H1 (cell line): ENCODE data around the gene IQCN. TPM values are rescaled to one million over a fixed set of nuclear protein-coding genes. Genes with fewer than 3 reads are reported as not detected.

Experiments
- CTCF ChIA-PET: fragments of 300-600 bp; sonication (Branson Sonifier 250); formaldehyde crosslinking; loops from one replicate; lab custom pipeline; 2021; ENCODE audit not compliant: partially characterized antibody; lab: Charles Lee
- POLR2A ChIA-PET: fragments of 300-600 bp; sonication (Branson Sonifier 250); formaldehyde crosslinking; loops from one replicate; lab custom pipeline; 2021; ENCODE audit warnings: inconsistent platforms; ENCODE audit not compliant: partially characterized antibody; lab: Charles Lee
- DNase-seq, 2 experiments: peaks; one replicate each; pipeline versions ENCODE4 v3.0.0 to v3.0.0-alpha.2; 2010 to 2022; ENCODE audit warnings: low spot score in 2 of 2, low read depth in 1 of 2, mixed read lengths in 1 of 2
- FAIRE-seq: peaks from 2 replicates; lab custom pipeline; 2011; peaks lifted over from hg19 to GRCh38; lab: Jason Lieb, UNC
- H2AFZ ChIP-seq: 2 replicates; pipeline ENCODE4 v1.8.1; 2012; ENCODE audit warnings: low read length, inconsistent platforms
- H2AK5ac ChIP-seq: 2 replicates; pipeline ENCODE4 v1.6.1; 2013; ENCODE audit warnings: low read depth, low read length
- H2BK120ac ChIP-seq: replicated peaks from 2 replicates; pipeline ENCODE3; 2013; ENCODE audit warnings: low read depth, low read length, inconsistent platforms
- H2BK12ac ChIP-seq: 2 replicates; pipeline ENCODE4 v1.6.1; 2013; ENCODE audit warnings: low read depth, low read length
- H2BK15ac ChIP-seq: 2 replicates; pipeline ENCODE4 v1.6.1; 2013; ENCODE audit warnings: low read length
- H2BK20ac ChIP-seq: 2 replicates; pipeline ENCODE4 v1.6.1; 2013; ENCODE audit warnings: low read length
- H2BK5ac ChIP-seq: 2 replicates; pipeline ENCODE4 v1.6.1; 2013; ENCODE audit warnings: low read depth, low read length
- H3K14ac ChIP-seq: 2 replicates; pipeline ENCODE4 v1.6.1; 2013; ENCODE audit warnings: inconsistent platforms; ENCODE audit not compliant: insufficient read length
- H3K18ac ChIP-seq: 2 replicates; pipeline ENCODE4 v1.6.1; 2013; ENCODE audit warnings: low read length; ENCODE audit errors: extremely low read depth
- H3K23ac ChIP-seq: 2 replicates; pipeline ENCODE4 v1.6.1; 2013; ENCODE audit warnings: inconsistent platforms; ENCODE audit not compliant: insufficient read length
- H3K23me2 ChIP-seq: 2 replicates; pipeline ENCODE4 v1.6.1; 2013; ENCODE audit warnings: low read depth, low read length
- H3K27ac ChIP-seq: 2 replicates; pipeline ENCODE4 v1.6.1; 2011; ENCODE audit warnings: low read depth, low read length, inconsistent platforms
- H3K27me3 ChIP-seq, 4 experiments: replicated peaks in 1 of 4; 1 replicate in 1 of 4; 2 replicates in 3 of 4; pipeline versions ENCODE4 v1.6.1 to v1.8.1; 2011 to 2013; ENCODE audit warnings: low read length in 3 of 4, mild to moderate bottlenecking in 3 of 4, inconsistent platforms in 2 of 4, mixed read lengths in 2 of 4, moderate library complexity in 1 of 4; ENCODE audit not compliant: control insufficient read depth in 3 of 4, insufficient read depth in 3 of 4; ENCODE audit errors: extremely low read depth in 1 of 4
- H3K36me3 ChIP-seq, 4 experiments: 2 replicates each; pipeline versions ENCODE4 v1.6.1 to v1.8.1; 2011 to 2013; ENCODE audit warnings: mild to moderate bottlenecking in 4 of 4, low read length in 3 of 4, moderate library complexity in 2 of 4, control low read depth in 1 of 4, inconsistent platforms in 1 of 4; ENCODE audit not compliant: insufficient read depth in 4 of 4, control insufficient read depth in 2 of 4
- H3K4ac ChIP-seq: replicated peaks from 2 replicates; pipeline ENCODE3; 2013; ENCODE audit warnings: low read length, low read depth, mixed read lengths, inconsistent platforms; ENCODE audit not compliant: insufficient read length
- H3K4me1 ChIP-seq, 4 experiments: replicated peaks in 1 of 4; 1 replicate in 1 of 4; 2 replicates in 3 of 4; pipeline versions ENCODE4 v1.6.1 to v1.8.1; 2011 to 2013; ENCODE audit warnings: low read length in 3 of 4, inconsistent platforms in 2 of 4, mixed read lengths in 1 of 4; ENCODE audit not compliant: insufficient read depth in 4 of 4, control insufficient read depth in 3 of 4
- H3K4me2 ChIP-seq, 2 experiments: 2 replicates each; pipeline versions ENCODE4 v1.6.1 to v1.8.1; 2011 to 2013; ENCODE audit warnings: low read depth in 2 of 2, low read length in 2 of 2, control low read depth in 1 of 2, inconsistent platforms in 1 of 2, mild to moderate bottlenecking in 1 of 2; ENCODE audit not compliant: insufficient read depth in 1 of 2
- H3K4me3 ChIP-seq, 4 experiments: fragments of 200-600, 300-600 bp in 1 of 4; sonication (generic), shearing (Covaris generic), sonication (Bioruptor Twin) in 1 of 4; 2 replicates each; pipeline versions ENCODE4 v1.5.1 to v1.8.1; 2011 to 2016; ENCODE audit warnings: low read length in 4 of 4, low read depth in 3 of 4, control low read depth in 2 of 4, inconsistent platforms in 2 of 4, mild to moderate bottlenecking in 2 of 4, mixed read lengths in 1 of 4, moderate library complexity in 1 of 4; ENCODE audit not compliant: insufficient read depth in 2 of 4; ENCODE audit errors: extremely low read depth in 1 of 4
- H3K56ac ChIP-seq: replicated peaks from 2 replicates; pipeline ENCODE3; 2013; ENCODE audit warnings: low read depth, mild to moderate bottlenecking, mixed read lengths, low read length, inconsistent platforms; ENCODE audit not compliant: insufficient read length
- H3K79me1 ChIP-seq: 2 replicates; pipeline ENCODE4 v1.6.1; 2013; ENCODE audit warnings: low read depth, low read length, control low read depth
- H3K79me2 ChIP-seq, 2 experiments: 2 replicates each; pipeline versions ENCODE4 v1.6.1 to v1.8.1; 2012 to 2013; ENCODE audit warnings: low read length in 2 of 2, mild to moderate bottlenecking in 2 of 2, inconsistent platforms in 1 of 2; ENCODE audit not compliant: insufficient read depth in 2 of 2, control insufficient read depth in 1 of 2
- H3K9ac ChIP-seq, 4 experiments: replicated peaks in 1 of 4; 1 replicate in 1 of 4; 2 replicates in 3 of 4; pipeline versions ENCODE4 v1.6.1 to v1.8.1; 2011 to 2013; ENCODE audit warnings: low read depth in 3 of 4, low read length in 3 of 4, control low read depth in 2 of 4, mild to moderate bottlenecking in 2 of 4, moderate library complexity in 2 of 4, inconsistent platforms in 1 of 4; ENCODE audit errors: extremely low read depth in 1 of 4
- H3K9me3 ChIP-seq, 2 experiments: 2 replicates each; pipeline versions ENCODE4 v1.6.1 to v1.8.1; 2012 to 2013; ENCODE audit warnings: mild to moderate bottlenecking in 2 of 2, moderate library complexity in 2 of 2, control low read depth in 1 of 2, inconsistent platforms in 1 of 2, low read depth in 1 of 2, low read length in 1 of 2, mixed read lengths in 1 of 2; ENCODE audit not compliant: insufficient read depth in 2 of 2
- H4K20me1 ChIP-seq, 2 experiments: replicated peaks in 1 of 2; 2 replicates each; pipeline versions ENCODE3 to v1.8.1; 2011 to 2013; ENCODE audit warnings: inconsistent platforms in 2 of 2, low read length in 2 of 2, mild to moderate bottlenecking in 1 of 2; ENCODE audit not compliant: insufficient read depth in 2 of 2, control insufficient read depth in 1 of 2
- H4K5ac ChIP-seq: 2 replicates; pipeline ENCODE4 v1.6.1; 2013; ENCODE audit warnings: low read length, low read depth, mixed read lengths, inconsistent platforms; ENCODE audit not compliant: insufficient read length
- H4K8ac ChIP-seq: 2 replicates; pipeline ENCODE4 v1.8.0; 2013; ENCODE audit warnings: mild to moderate bottlenecking, moderate library complexity, low read length, inconsistent platforms; ENCODE audit not compliant: insufficient read depth; ENCODE audit errors: extremely low read depth
- H4K91ac ChIP-seq: replicated peaks from 2 replicates; pipeline ENCODE3; 2013; ENCODE audit warnings: low read length, mixed read lengths, inconsistent platforms; ENCODE audit not compliant: insufficient read length
- HDAC2 ChIP-seq, 2 experiments: fragments of 300-600 bp in 1 of 2; sonication (generic) in 1 of 2; IDR thresholded peaks; 2 replicates each; pipeline ENCODE4 v1.6.1; 2011 to 2012; ENCODE audit warnings: low read depth in 2 of 2, low read length in 2 of 2, mild to moderate bottlenecking in 2 of 2, moderate library complexity in 2 of 2, borderline replicate concordance in 1 of 2, inconsistent platforms in 1 of 2
- WGBS, 2 experiments: shearing (Covaris generic) in 1 of 2; methylation state at CpG; one replicate each; pipeline versions ENCODE4 v1.1.6 to v1.1.7; 2013 to 2015; ENCODE audit warnings: low lambda C conversion rate in 2 of 2, mixed read lengths in 2 of 2, inconsistent platforms in 1 of 2, low coverage in 1 of 2, missing lambda C conversion rate in 1 of 2; ENCODE audit not compliant: insufficient replicate concordance in 2 of 2, insufficient coverage in 1 of 2, insufficient read length in 1 of 2; ENCODE audit errors: extremely low coverage in 1 of 2, missing lambda C conversion rate in 1 of 2; 5-methylcytosine and 5-hydroxymethylcytosine counted together
- polyA plus RNA-seq, 7 experiments: library from polyadenylated mRNA; depleted of rRNA in 3 of 7; stranded (reverse) in 5 of 7; unstranded in 2 of 7; fragments of >200 nt in 5 of 7; fragments of 200-250 nt in 2 of 7; gene quantifications; 1 replicate in 5 of 7; 2 replicates in 1 of 7; 4 replicates in 1 of 7; pipeline versions ENCODE4 v1.2.1 to v1.2.3, GENCODE V29; 2011 to 2013; ENCODE audit warnings: missing spikeins in 2 of 7, mixed read lengths in 2 of 7
- total RNA-seq: library from RNA; stranded (reverse); fragmentation: NEBNext Ultra II Directional; extraction: Animal tissue kit (Norgen Biotek cat#: 25700); gene quantifications from 2 replicates; pipeline ENCODE4 v1.2.1, GENCODE V29; 2021

The IQCN gene
- total and polyA plus RNA-seq, 2 of the 8 experiments (the other 6 are each of a cell fraction or from before 2014, with no cell fraction given), result 0.36 to 1.0 TPM

- H3K9ac ChIP-seq, result no peak overlapping the region
- no peak overlapping the region for H3K4ac ChIP-seq
- H2BK120ac ChIP-seq, result no peak overlapping the region
- CTCF ChIA-PET, result interaction anchor here (0.6 to 8.2 kb wide), 3 partner anchors 13 to 272 kb away, joined by 4 to 85 read pairs (median 13); a partner anchor contains a TSS
- no peak overlapping the region for H4K5ac ChIP-seq
- H3K4me3 ChIP-seq, result no peak overlapping the region
- H3K4me2 ChIP-seq, result no peak overlapping the region
- H3K36me3 ChIP-seq, result no peaks in the 10 kb centered on the region
- H3K23me2 ChIP-seq, result no peaks in the 10 kb centered on the region
- no peak overlapping the region for H2BK15ac ChIP-seq
- H3K79me2 ChIP-seq, result no peaks in the 10 kb centered on the region
- H2BK12ac ChIP-seq, result no peak overlapping the region
- H2AFZ ChIP-seq, result no peak overlapping the region
- no peak overlapping the region for H3K23ac ChIP-seq
- H3K4me1 ChIP-seq, result no peaks in the 10 kb centered on the region
- no peak overlapping the region for H4K91ac ChIP-seq
- DNase-seq, result peak in 1 of 2 experiments; percentile 74
- 54% methylated on average over 12 of the region's 12 CpGs; no CpG with 5 or more reads in 1 of the 2 experiments for whole genome bisulfite sequencing, 2 experiments
- H3K79me1 ChIP-seq, result no peaks in the 10 kb centered on the region
- H4K20me1 ChIP-seq, result peaks cover 0 to 1% of the 10 kb centered on the region in 2 experiments
- no peak overlapping the region for H2BK20ac ChIP-seq
- POLR2A ChIA-PET, result interaction anchor here (1.1 kb wide), 1 partner anchor 40 kb away, joined by 3 read pairs; no protein-coding TSS in a partner anchor
- H3K27ac ChIP-seq, result no peak overlapping the region
- no peak overlapping the region for H3K14ac ChIP-seq
- no peak overlapping the region for H3K56ac ChIP-seq
- no peaks in the 10 kb centered on the region for H3K9me3 ChIP-seq
- H3K27me3 ChIP-seq, result no peaks in the 10 kb centered on the region; a peak in 1 of 7 replicates
- H2BK5ac ChIP-seq, result no peak overlapping the region
- no peak overlapping the region for H3K18ac ChIP-seq
- H4K8ac ChIP-seq, result no peak overlapping the region
- FAIRE-seq, result no peak
- H2AK5ac ChIP-seq, result no peak overlapping the region
- TF ChIP-seq HDAC2 (IDR thresholded peaks at IDR 0.05; ENCODE audit: borderline replicate concordance in 1 of 2, low read depth in 2 of 2, low read length in 2 of 2), result peak in 1 of 2 experiments; percentile 94; a peak in 2 of 4 replicates
Observed at GRCh38 chr19:18239303-18239702, 34.9 kb downstream of the IQCN start.
